Measurements from ENCODE around the gene CHST1.

GRCh38 chr11:45653277-45653676, 12.1 kb downstream of the CHST1 start:
- TF ChIP-seq CTCF (IDR thresholded peaks at IDR 0.05) (no peak), EP300 (IDR thresholded peaks at IDR 0.05) (no peak), POLR2A (IDR thresholded peaks at IDR 0.05) (no peak)

Data from ovary (tissue), 3 donors.